Upper lobe of left lung (tissue), 6 donors: ENCODE measurements around the gene ACKR2. TPM values are rescaled to one million over a fixed set of nuclear protein-coding genes. Genes with fewer than 3 reads are reported as not detected.

ENCODE experiments used
- ATAC-seq, 2 donors: fragments of 200-7000 bp; cut with Tn5 transposase; one replicate each; pipeline ENCODE4 v1.9.1; 2022; ENCODE audit warnings: mild to moderate bottlenecking in 2 of 2, moderate library complexity in 2 of 2; ENCODE audit not compliant: low FRiP score in 2 of 2
- DNase-seq, 2 donors: peaks; one replicate each; pipeline ENCODE4 v3.0.0-alpha.2; 2019 to 2020
- H3K27ac ChIP-seq, 4 donors: fragments of 200-600 bp; sonication (generic); one replicate each; pipeline ENCODE4 v1.5.1; 2016 to 2019
- H3K27me3 ChIP-seq, 4 donors: fragments of 200-600 bp; sonication (generic); one replicate each; pipeline ENCODE4 v1.5.1; 2017 to 2019
- H3K36me3 ChIP-seq, 4 donors: fragments of 200-600 bp; sonication (generic); one replicate each; pipeline ENCODE4 v1.5.1; 2016 to 2019
- H3K4me1 ChIP-seq, 4 donors: fragments of 200-600 bp; sonication (generic); one replicate each; pipeline ENCODE4 v1.5.1; 2018 to 2019
- H3K4me3 ChIP-seq, 4 donors: fragments of 200-600 bp; sonication (generic); one replicate each; pipeline ENCODE4 v1.5.1; 2017 to 2019; ENCODE audit warnings: mild to moderate bottlenecking in 2 of 4, moderate library complexity in 1 of 4
- H3K9me3 ChIP-seq, 4 donors: fragments of 200-600 bp; sonication (generic); one replicate each; pipeline ENCODE4 v1.5.1; 2018 to 2019
- EP300 ChIP-seq, 4 donors: sonication (generic); formaldehyde crosslinking; IDR thresholded peaks; one replicate each; pipeline ENCODE4 v1.5.1; 2017; ENCODE audit warnings: antibody characterized with exemption in 4 of 4, control low read depth in 2 of 4
- POLR2A ChIP-seq, 4 donors: fragments of 450-650 bp; IDR thresholded peaks; one replicate each; pipeline ENCODE4 v1.5.1; 2016 to 2017; ENCODE audit warnings: antibody characterized with exemption in 4 of 4, mild to moderate bottlenecking in 2 of 4
- POLR2AphosphoS5 ChIP-seq, 2 donors: sonication (generic); formaldehyde crosslinking; IDR thresholded peaks; one replicate each; pipeline ENCODE4 v1.5.1; 2017; ENCODE audit warnings: antibody characterized with exemption in 2 of 2
- WGBS, 2 donors: methylation state at CpG; one replicate each; pipeline ENCODE4 v1.1.5; 2017 to 2018; 5-methylcytosine and 5-hydroxymethylcytosine counted together
- total RNA-seq, 6 donors: library from RNA; depleted of rRNA in 4 of 6; stranded (reverse); fragments of >200 nt in 4 of 6; gene quantifications; one replicate each; pipeline versions ENCODE4 v1.1.0 to v1.2.1, GENCODE V29; 2016 to 2021
- TF ChIP-seq, protein P1 (sequence below), 6 experiments: fragments of 450-650 bp in 4 of 6; fragments of 200-600 bp in 2 of 6; sonication (generic) in 2 of 6; IDR thresholded peaks; one replicate each; pipeline ENCODE4 v1.5.1; 2016 to 2019; ENCODE audit warnings: antibody characterized with exemption in 6 of 6
- donor health status: DM: no; HTN: no; CAD: no; lungs with moderate emphysema.
- donor health status: DM: no; HTN: yes; CAD: no; lungs with severe emphysema.

ACKR2 gene
- total RNA-seq, 6 donors from 2014 or later: 1.1 to 8.2 (median 2.3) TPM; not detected in 1

- ATAC-seq (no peak), DNase-seq (no peak)
- Histone ChIP-seq H3K4me1 (peaks cover 0 to 4% (median 2%) of the 10 kb centered on the region in 4 donors), H3K4me3 (no peak overlapping the region), H3K36me3 (no peaks in the 10 kb centered on the region), H3K9me3 (no peaks in the 10 kb centered on the region), H3K27ac (no peak overlapping the region), H3K27me3 (no peaks in the 10 kb centered on the region)
- TF ChIP-seq POLR2AphosphoS5 (IDR thresholded peaks at IDR 0.05) (no peak), POLR2A (IDR thresholded peaks at IDR 0.05) (no peak), EP300 (IDR thresholded peaks at IDR 0.05) (no peak)
- TF ChIP-seq, protein P1, sequence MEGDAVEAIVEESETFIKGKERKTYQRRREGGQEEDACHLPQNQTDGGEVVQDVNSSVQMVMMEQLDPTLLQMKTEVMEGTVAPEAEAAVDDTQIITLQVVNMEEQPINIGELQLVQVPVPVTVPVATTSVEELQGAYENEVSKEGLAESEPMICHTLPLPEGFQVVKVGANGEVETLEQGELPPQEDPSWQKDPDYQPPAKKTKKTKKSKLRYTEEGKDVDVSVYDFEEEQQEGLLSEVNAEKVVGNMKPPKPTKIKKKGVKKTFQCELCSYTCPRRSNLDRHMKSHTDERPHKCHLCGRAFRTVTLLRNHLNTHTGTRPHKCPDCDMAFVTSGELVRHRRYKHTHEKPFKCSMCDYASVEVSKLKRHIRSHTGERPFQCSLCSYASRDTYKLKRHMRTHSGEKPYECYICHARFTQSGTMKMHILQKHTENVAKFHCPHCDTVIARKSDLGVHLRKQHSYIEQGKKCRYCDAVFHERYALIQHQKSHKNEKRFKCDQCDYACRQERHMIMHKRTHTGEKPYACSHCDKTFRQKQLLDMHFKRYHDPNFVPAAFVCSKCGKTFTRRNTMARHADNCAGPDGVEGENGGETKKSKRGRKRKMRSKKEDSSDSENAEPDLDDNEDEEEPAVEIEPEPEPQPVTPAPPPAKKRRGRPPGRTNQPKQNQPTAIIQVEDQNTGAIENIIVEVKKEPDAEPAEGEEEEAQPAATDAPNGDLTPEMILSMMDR (IDR thresholded peaks at IDR 0.05): no peak
Measured at GRCh38 chr3:42898896-42899675, 89.8 kb downstream of the ACKR2 start.

DNA sequence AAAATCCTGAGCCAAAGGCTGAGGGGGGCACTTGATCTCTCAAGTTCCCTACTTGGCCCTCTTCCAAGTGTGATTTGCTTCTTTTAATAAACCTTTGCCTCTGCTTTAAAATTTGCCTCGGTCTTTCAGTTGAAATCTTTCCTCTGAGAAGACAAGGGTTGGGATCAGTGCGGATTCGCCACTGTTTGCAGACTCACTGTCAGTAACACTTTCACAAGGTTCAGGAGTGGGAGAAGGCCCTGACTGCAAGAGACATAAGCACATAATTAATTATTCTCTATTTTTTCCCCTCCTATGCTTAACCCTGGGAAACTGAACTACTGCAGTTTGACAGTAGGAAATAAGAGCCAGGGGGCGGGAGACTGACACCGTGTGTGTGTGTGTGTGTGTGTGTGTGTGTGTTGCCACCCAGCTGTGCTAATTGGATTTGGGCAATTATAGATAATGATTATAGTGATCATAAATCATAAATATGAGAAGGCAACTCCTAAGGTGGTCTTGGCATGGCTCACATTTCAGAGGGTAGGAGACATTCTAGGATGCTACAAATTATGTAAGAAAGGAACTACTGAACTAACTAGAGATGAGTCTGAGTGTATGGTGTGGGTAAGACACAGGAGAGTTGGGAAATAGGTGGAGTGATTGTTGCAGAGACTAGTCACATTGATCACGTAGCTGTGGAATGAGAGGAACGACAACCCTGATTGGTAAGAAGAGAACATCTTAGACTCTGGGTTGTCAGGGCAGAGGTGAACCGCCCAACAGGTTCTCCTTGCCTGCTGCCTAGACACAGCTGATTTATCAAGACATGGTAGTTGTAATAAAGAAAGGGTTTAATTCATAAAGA, 91.2 kb downstream of the ACKR2 start:
- no peak for DNase-seq
- no peak for ATAC-seq

GRCh38 chr3:42901073-42901415, 91.8 kb downstream of the ACKR2 start:
- WGBS, 2 donors: 46 to 61% methylated on average over 3 of the region's 3 CpGs
- no peaks in the 10 kb centered on the region for H3K9me3 ChIP-seq
- no peaks in the 10 kb centered on the region for H3K27me3 ChIP-seq
- no peaks in the 10 kb centered on the region for H3K36me3 ChIP-seq
- TF ChIP-seq POLR2A (IDR thresholded peaks at IDR 0.05): no peak
- TF ChIP-seq POLR2AphosphoS5 (IDR thresholded peaks at IDR 0.05): no peak
- TF ChIP-seq, protein P1 (IDR thresholded peaks at IDR 0.05): no peak
- no peak for TF ChIP-seq EP300 (IDR thresholded peaks at IDR 0.05)
- H3K27ac ChIP-seq: no peak overlapping the region
- peaks cover 4 to 7% (median 5%) of the 10 kb centered on the region in 4 donors for H3K4me1 ChIP-seq
- DNase-seq (no peak), ATAC-seq (no peak)
- no peak overlapping the region for H3K4me3 ChIP-seq

More for the DNA sequence above, 91.2 kb downstream of the ACKR2 start:
- 69 to 74% methylated on average over 8 of the region's 8 CpGs for WGBS, 2 donors
- H3K4me3 ChIP-seq: no peak overlapping the region
- H3K27ac ChIP-seq: no peak overlapping the region
- TF ChIP-seq, protein P1 (IDR thresholded peaks at IDR 0.05): no peak
- TF ChIP-seq EP300 (IDR thresholded peaks at IDR 0.05) (no peak), POLR2A (IDR thresholded peaks at IDR 0.05) (no peak), POLR2AphosphoS5 (IDR thresholded peaks at IDR 0.05) (no peak)
- H3K36me3 ChIP-seq: no peaks in the 10 kb centered on the region
- H3K9me3 ChIP-seq: no peaks in the 10 kb centered on the region
- H3K27me3 ChIP-seq: no peaks in the 10 kb centered on the region
- H3K4me1 ChIP-seq: peaks cover under 1 to 4% (median 2%) of the 10 kb centered on the region in 4 donors

DNA sequence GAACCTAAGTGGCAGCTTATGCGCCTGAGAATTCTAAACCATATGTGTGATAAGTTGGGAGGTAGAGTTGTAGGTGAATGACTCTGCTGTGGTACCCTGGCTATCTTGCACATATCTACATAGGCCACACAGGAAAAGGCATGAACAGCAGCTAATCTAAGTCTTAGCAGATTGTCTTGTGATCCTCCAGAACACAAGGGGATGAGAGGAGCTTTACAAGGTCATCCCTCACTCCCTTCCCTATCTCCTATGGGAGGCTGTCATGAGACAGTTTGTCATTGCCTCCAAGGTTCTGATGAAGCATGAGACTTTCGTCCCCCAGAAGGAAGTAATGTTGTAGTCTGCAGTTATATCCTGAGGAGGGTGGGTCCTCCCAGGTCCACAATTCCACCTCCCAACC, 93.0 kb downstream of the ACKR2 start:
- DNase-seq: no peak
- peaks cover 4 to 19% (median 9%) of the 10 kb centered on the region in 4 donors for H3K4me1 ChIP-seq
- WGBS, 2 donors: 63 to 87% methylated on average over 2 of the region's 2 CpGs
- TF ChIP-seq EP300 (IDR thresholded peaks at IDR 0.05): no peak
- no peak for TF ChIP-seq POLR2AphosphoS5 (IDR thresholded peaks at IDR 0.05)
- TF ChIP-seq POLR2A (IDR thresholded peaks at IDR 0.05): no peak
- TF ChIP-seq, protein P1 (IDR thresholded peaks at IDR 0.05): no peak
- no peak overlapping the region for H3K4me3 ChIP-seq
- H3K36me3 ChIP-seq: no peaks in the 10 kb centered on the region
- H3K27ac ChIP-seq: peak overlapping the region in 1 of 4 donors; percentile 24
- H3K9me3 ChIP-seq: no peaks in the 10 kb centered on the region
- ATAC-seq: no peak
- no peaks in the 10 kb centered on the region for H3K27me3 ChIP-seq
